Ascending aorta (tissue), 2 donors: ENCODE measurements around the gene MATCAP1. TPM values are rescaled to one million over a fixed set of nuclear protein-coding genes. Genes with fewer than 3 reads are reported as not detected.

Source experiments
- DNase-seq, 2 donors: peaks; one replicate each; pipeline ENCODE4 v3.0.0-alpha.2; 2019; ENCODE audit warnings: low spot score in 2 of 2
- H3K27ac ChIP-seq, 2 donors: fragments of 200-600 bp; sonication (generic); one replicate each; pipeline ENCODE4 v1.5.1; 2016 to 2017; ENCODE audit warnings: mild to moderate bottlenecking in 1 of 2
- H3K27me3 ChIP-seq: fragments of 200-600 bp; sonication (generic); one replicate; pipeline ENCODE4 v1.5.1; 2017
- H3K36me3 ChIP-seq, 2 donors: fragments of 200-600 bp; sonication (generic); one replicate each; pipeline ENCODE4 v1.5.1; 2016
- H3K4me1 ChIP-seq, 2 donors: fragments of 200-600 bp; sonication (generic); one replicate each; pipeline ENCODE4 v1.5.1; 2016 to 2017; ENCODE audit warnings: mild to moderate bottlenecking in 1 of 2
- H3K4me3 ChIP-seq, 2 donors: fragments of 200-600 bp; sonication (generic); one replicate each; pipeline ENCODE4 v1.5.1; 2016 to 2017; ENCODE audit warnings: mild to moderate bottlenecking in 1 of 2
- H3K9me3 ChIP-seq, 2 donors: fragments of 200-600 bp; sonication (generic); one replicate each; pipeline ENCODE4 v1.5.1; 2016
- CTCF ChIP-seq, 3 experiments: fragments of 200-600 bp in 2 of 3; fragments of 450-650 bp in 1 of 3; sonication (generic) in 2 of 3; IDR thresholded peaks; one replicate each; pipeline ENCODE4 v1.5.1; 2016 to 2019; ENCODE audit warnings: antibody characterized with exemption in 3 of 3, mild to moderate bottlenecking in 1 of 3, moderate library complexity in 1 of 3
- intact Hi-C: fragments of 100-400 bp; cut with DNase I; formaldehyde crosslinking; loops from one replicate; pipeline ENCODE4 v1.15.1; 2023
- total RNA-seq: library from RNA; depleted of rRNA; stranded (reverse); fragments of >200 nt; gene quantifications from one replicate; pipeline ENCODE4 v1.1.0, GENCODE V29; 2016

Gene MATCAP1
- total RNA-seq, 1 donor from 2014 or later, result 18.9 TPM

GRCh38 chr16:67155295-67156142 lies 28.2 kb downstream of the MATCAP1 start:
- intact Hi-C loops, result loop anchor here (1.0 to 5.0 kb wide), 4 partner anchors 128 to 261 kb away; partner anchors contain the start of gene CBFB
- Histone ChIP-seq H3K27me3 (no peaks in the 10 kb centered on the region), H3K9me3 (no peaks in the 10 kb centered on the region), H3K27ac (no peak overlapping the region), H3K36me3 (no peaks in the 10 kb centered on the region), H3K4me3 (peak overlapping the region; percentile 11 to 18), H3K4me1 (peaks cover 0 to 16% of the 10 kb centered on the region in 2 donors)
- TF ChIP-seq CTCF (IDR thresholded peaks at IDR 0.05), result peak; percentile 78 to 99 (median 88)
- peak in 1 of 2 donors; percentile 84 for DNase-seq

- Histone ChIP-seq H3K4me3 (peak overlapping the region; percentile 11 to 18), H3K36me3 (no peaks in the 10 kb centered on the region)
Measured at GRCh38 chr16:67154578-67155294, 29.0 kb downstream of the MATCAP1 start.

GRCh38 chr16:67151431-67152097 lies 32.2 kb downstream of the MATCAP1 start:
- DNase-seq, result no peak
- intact Hi-C loops, result loop anchor here (2.0 to 5.0 kb wide), 2 partner anchors 36 to 43 kb away; partner anchors contain the start of gene PHAF1
- no peak for TF ChIP-seq CTCF (IDR thresholded peaks at IDR 0.05)
- Histone ChIP-seq H3K4me1 (peaks cover 6 to 19% of the 10 kb centered on the region in 2 donors), H3K27me3 (no peaks in the 10 kb centered on the region), H3K4me3 (peak overlapping the region; percentile 68 to 75), H3K9me3 (no peaks in the 10 kb centered on the region), H3K27ac (peak overlapping the region; percentile 88 to 89), H3K36me3 (peaks cover 8 to 11% of the 10 kb centered on the region in 2 donors)

More at GRCh38 chr16:67154578-67155294, 29.0 kb downstream of the MATCAP1 start:
- Histone ChIP-seq H3K4me1 (peaks cover 6 to 19% of the 10 kb centered on the region in 2 donors), H3K9me3 (no peaks in the 10 kb centered on the region), H3K27ac (no peak overlapping the region), H3K27me3 (no peaks in the 10 kb centered on the region)
- DNase-seq, result no peak
- intact Hi-C loops, result loop anchor here (1.0 to 5.0 kb wide), 5 partner anchors 33 to 260 kb away; partner anchors contain the start of gene CBFB
- no peak for TF ChIP-seq CTCF (IDR thresholded peaks at IDR 0.05)

- peak in 1 of 2 donors; percentile 85 for DNase-seq
- H3K36me3 ChIP-seq, result peaks cover 14 to 17% of the 10 kb centered on the region in 2 donors
- TF ChIP-seq CTCF (IDR thresholded peaks at IDR 0.05), result no peak
- intact Hi-C loops, result loop anchor here (2.0 to 5.0 kb wide), 2 partner anchors 36 to 42 kb away; partner anchors contain the start of gene PHAF1
- H3K27me3 ChIP-seq, result no peaks in the 10 kb centered on the region
- H3K27ac ChIP-seq, result peak within 1 kb of the TSS; percentile 88 to 89
- H3K4me3 ChIP-seq, result peak within 1 kb of the TSS; percentile 68 to 75
- H3K9me3 ChIP-seq, result no peaks in the 10 kb centered on the region
- peaks cover 6 to 19% of the 10 kb centered on the region in 2 donors for H3K4me1 ChIP-seq
Measured at GRCh38 chr16:67150833-67151396, 32.8 kb downstream of the MATCAP1 start, which contains the start of gene B3GNT9. Gene B3GNT9, minus strand, starts transcription at chr16:67150998. Its CDS starts 513 bp downstream, at chr16:67150485.
